ENCODE results near the gene IGFBP2. TPM values are rescaled to one million over a fixed set of nuclear protein-coding genes. Genes with fewer than 3 reads are reported as not detected.

IGFBP2 gene
- polyA plus RNA-seq, 1 donor (not counting 4 experiments of a cell fraction or from before 2014, with no cell fraction given), result 10.2 TPM

- no peak for FAIRE-seq
- Histone ChIP-seq H3K9me1 (ENCODE audit: control insufficient read depth, extremely low read depth, insufficient read depth, low read length) (no peaks in the 10 kb centered on the region), H3K36me3 (ENCODE audit: control insufficient read depth in 2 of 2, extremely low read depth in 1 of 2, insufficient read depth in 2 of 2, low read length in 2 of 2) (no peaks in the 10 kb centered on the region), H3K9me3 (ENCODE audit: control insufficient read depth, low read depth, low read length) (no peaks in the 10 kb centered on the region), H3K4me1 (ENCODE audit: control insufficient read depth, extremely low read depth, insufficient read depth, low read length) (peaks cover 5% of the 10 kb centered on the region), H3K27ac (ENCODE audit: control insufficient read depth, insufficient read depth, low read length) (no peak overlapping the region), H3K4me2 (ENCODE audit: control insufficient read depth, extremely low read depth, insufficient read depth, low read depth, low read length) (no peak overlapping the region), H2AFZ (ENCODE audit: control insufficient read depth, low read length) (no peak overlapping the region), H3K79me2 (ENCODE audit: control insufficient read depth, insufficient read depth, low read length) (no peaks in the 10 kb centered on the region), H3K4me3 (ENCODE audit: control insufficient read depth in 2 of 3, extremely low read depth in 1 of 3, insufficient read depth in 2 of 3, low read depth in 1 of 3, low read length in 3 of 3) (no peak overlapping the region), H4K20me1 (ENCODE audit: control insufficient read depth, extremely low read depth, insufficient read depth, low read length) (no peaks in the 10 kb centered on the region), H3K9ac (ENCODE audit: control insufficient read depth, extremely low read depth, insufficient read depth, low read length) (no peak overlapping the region), H3K27me3 (ENCODE audit: control insufficient read depth, extremely low read depth, insufficient read depth, low read length) (peaks cover 24% of the 10 kb centered on the region)
- dilution Hi-C loops (cut with MboI; ENCODE audit: extremely low pct_ligation_motif_present, low sequenced_read_pairs), result no loop called here
- TF ChIP-seq, protein P1, sequence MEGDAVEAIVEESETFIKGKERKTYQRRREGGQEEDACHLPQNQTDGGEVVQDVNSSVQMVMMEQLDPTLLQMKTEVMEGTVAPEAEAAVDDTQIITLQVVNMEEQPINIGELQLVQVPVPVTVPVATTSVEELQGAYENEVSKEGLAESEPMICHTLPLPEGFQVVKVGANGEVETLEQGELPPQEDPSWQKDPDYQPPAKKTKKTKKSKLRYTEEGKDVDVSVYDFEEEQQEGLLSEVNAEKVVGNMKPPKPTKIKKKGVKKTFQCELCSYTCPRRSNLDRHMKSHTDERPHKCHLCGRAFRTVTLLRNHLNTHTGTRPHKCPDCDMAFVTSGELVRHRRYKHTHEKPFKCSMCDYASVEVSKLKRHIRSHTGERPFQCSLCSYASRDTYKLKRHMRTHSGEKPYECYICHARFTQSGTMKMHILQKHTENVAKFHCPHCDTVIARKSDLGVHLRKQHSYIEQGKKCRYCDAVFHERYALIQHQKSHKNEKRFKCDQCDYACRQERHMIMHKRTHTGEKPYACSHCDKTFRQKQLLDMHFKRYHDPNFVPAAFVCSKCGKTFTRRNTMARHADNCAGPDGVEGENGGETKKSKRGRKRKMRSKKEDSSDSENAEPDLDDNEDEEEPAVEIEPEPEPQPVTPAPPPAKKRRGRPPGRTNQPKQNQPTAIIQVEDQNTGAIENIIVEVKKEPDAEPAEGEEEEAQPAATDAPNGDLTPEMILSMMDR (optimal IDR thresholded peaks at IDR 0.05 in 1 of 3, IDR thresholded peaks at IDR 0.05 in 1 of 3, conservative IDR thresholded peaks at IDR 0.05 in 1 of 3; ENCODE audit: extremely low read depth in 1 of 3, insufficient read depth in 2 of 3, low read length in 3 of 3), result no peak
- no peak for TF ChIP-seq EZH2 (IDR thresholded peaks at IDR 0.05; ENCODE audit: low read length)
- no peak for DNase-seq (ENCODE audit: low read depth, low spot score)
These were observed 3.4 kb upstream of the IGFBP2 start for GRCh38 chr2:216629784-216630183.

DNA sequence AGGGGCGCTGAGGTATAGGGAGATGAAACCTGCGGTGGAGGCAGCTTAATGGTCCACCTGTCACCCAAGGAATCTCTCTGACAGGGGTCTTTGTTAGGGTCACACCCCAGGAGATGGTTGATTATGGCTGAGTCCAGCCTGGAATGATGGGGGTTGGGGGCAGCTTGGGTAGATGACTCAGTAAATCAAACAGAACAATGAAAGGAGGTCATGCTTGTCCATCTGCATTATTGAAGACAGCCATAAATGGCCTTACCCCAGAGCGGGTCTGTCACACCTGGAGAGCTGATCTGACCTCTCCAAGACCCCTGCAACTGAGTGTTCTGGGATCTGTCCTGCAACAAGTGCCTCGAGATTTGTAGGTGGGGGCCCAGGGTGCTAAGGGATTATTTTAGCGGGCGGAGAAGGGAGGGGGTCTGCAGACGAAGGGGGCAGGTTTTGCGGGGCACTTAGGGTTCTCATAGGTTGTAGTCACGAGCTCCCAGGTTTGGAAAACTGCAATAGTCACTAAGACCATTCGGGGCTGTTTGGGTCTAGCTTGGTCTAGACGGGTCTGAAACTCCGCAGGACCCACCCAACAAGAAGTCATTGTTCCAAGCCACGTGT lies 771 bp upstream of the IGFBP2 start:
- Histone ChIP-seq H3K27ac (ENCODE audit: control insufficient read depth, insufficient read depth, low read length) (no peak overlapping the region), H3K4me3 (ENCODE audit: control insufficient read depth in 2 of 3, extremely low read depth in 1 of 3, insufficient read depth in 2 of 3, low read depth in 1 of 3, low read length in 3 of 3) (no peak overlapping the region), H3K9ac (ENCODE audit: control insufficient read depth, extremely low read depth, insufficient read depth, low read length) (no peak overlapping the region), H3K4me2 (ENCODE audit: control insufficient read depth, extremely low read depth, insufficient read depth, low read depth, low read length) (peak overlapping the region; percentile 52), H3K9me1 (ENCODE audit: control insufficient read depth, extremely low read depth, insufficient read depth, low read length) (no peaks in the 10 kb centered on the region), H2AFZ (ENCODE audit: control insufficient read depth, low read length) (no peak overlapping the region), H3K36me3 (ENCODE audit: control insufficient read depth in 2 of 2, extremely low read depth in 1 of 2, insufficient read depth in 2 of 2, low read length in 2 of 2) (no peaks in the 10 kb centered on the region), H3K27me3 (ENCODE audit: control insufficient read depth, extremely low read depth, insufficient read depth, low read length) (peaks cover 40% of the 10 kb centered on the region), H3K9me3 (ENCODE audit: control insufficient read depth, low read depth, low read length) (no peaks in the 10 kb centered on the region), H3K79me2 (ENCODE audit: control insufficient read depth, insufficient read depth, low read length) (no peaks in the 10 kb centered on the region), H4K20me1 (ENCODE audit: control insufficient read depth, extremely low read depth, insufficient read depth, low read length) (no peaks in the 10 kb centered on the region), H3K4me1 (ENCODE audit: control insufficient read depth, extremely low read depth, insufficient read depth, low read length) (peaks cover 10% of the 10 kb centered on the region)
- no peak for DNase-seq (ENCODE audit: low read depth, low spot score)
- no peak for TF ChIP-seq EZH2 (IDR thresholded peaks at IDR 0.05; ENCODE audit: low read length)
- TF ChIP-seq, protein P1 (optimal IDR thresholded peaks at IDR 0.05 in 1 of 3, IDR thresholded peaks at IDR 0.05 in 1 of 3, conservative IDR thresholded peaks at IDR 0.05 in 1 of 3; ENCODE audit: extremely low read depth in 1 of 3, insufficient read depth in 2 of 3, low read length in 3 of 3), result no peak
- FAIRE-seq, result no peak
- dilution Hi-C loops (cut with MboI; ENCODE audit: extremely low pct_ligation_motif_present, low sequenced_read_pairs), result no loop called here

Data from keratinocyte (primary cell).